ENCODE results near the gene GABRR3.

Gene GABRR3

GRCh38 chr3:97988784-97989568, 46.1 kb downstream of the GABRR3 start:
- DNase-seq = no peak

GRCh38 chr3:97987306-97987705, 47.8 kb downstream of the GABRR3 start:
- no peak for DNase-seq

- no peak for DNase-seq
Measured at GRCh38 chr3:97983933-97984491, 51.1 kb downstream of the GABRR3 start.

- DNase-seq = peak in 1 of 5 experiments; percentile 71
Measured at GRCh38 chr3:97981886-97982285, 53.2 kb downstream of the GABRR3 start.

GRCh38 chr3:97979610-97980009, 55.5 kb downstream of the GABRR3 start:
- no peak for DNase-seq

GRCh38 chr3:97975466-97975865, 59.6 kb downstream of the GABRR3 start:
- DNase-seq = no peak

GRCh38 chr3:97974996-97975395, 60.1 kb downstream of the GABRR3 start:
- no peak for DNase-seq

GRCh38 chr3:97972976-97973375, 62.1 kb downstream of the GABRR3 start:
- no peak for DNase-seq

GRCh38 chr3:97971679-97972567, 63.2 kb downstream of the GABRR3 start, which contains the start of gene RIOX2:
TSS of gene RIOX2 (minus strand) at chr3:97972431. CDS start at chr3:97967593, 4,838 bp downstream.
- peak; percentile 47 to 93 (median 67) for DNase-seq

GRCh38 chr3:97970956-97971620, 64.0 kb downstream of the GABRR3 start:
- DNase-seq = no peak

- no peak for DNase-seq
Measured at GRCh38 chr3:97970156-97970555, 65.0 kb downstream of the GABRR3 start.

- DNase-seq = no peak
Measured at GRCh38 chr3:97969541-97969940, 65.6 kb downstream of the GABRR3 start.

- peak in 1 of 5 experiments; percentile 69 for DNase-seq
Measured at GRCh38 chr3:97968376-97968775, 66.7 kb downstream of the GABRR3 start.

GRCh38 chr3:97967966-97968365, 67.1 kb downstream of the GABRR3 start:
- no peak for DNase-seq

GRCh38 chr3:97960993-97961766, 73.9 kb downstream of the GABRR3 start:
- DNase-seq = no peak

GRCh38 chr3:97960551-97960950, 74.6 kb downstream of the GABRR3 start:
- no peak for DNase-seq

GRCh38 chr3:97959872-97960271, 75.2 kb downstream of the GABRR3 start:
- DNase-seq = no peak

GRCh38 chr3:97958796-97959195, 76.3 kb downstream of the GABRR3 start:
- no peak for DNase-seq

GRCh38 chr3:97958396-97958795, 76.7 kb downstream of the GABRR3 start:
- no peak for DNase-seq

- DNase-seq = no peak
Measured at GRCh38 chr3:97957617-97958311, 77.4 kb downstream of the GABRR3 start.

- DNase-seq = no peak
Measured at GRCh38 chr3:97956051-97956450, 79.1 kb downstream of the GABRR3 start.
